KMS-11 (cell line): ENCODE results near the gene THAP4.

ENCODE experiments used
- H2AFZ ChIP-seq: fragments of 200-600 bp; sonication (generic); 2 replicates; pipeline ENCODE4 v1.6.1; 2016; ENCODE audit warnings: antibody characterized with exemption, mixed run types, low read depth
- H3K27ac ChIP-seq: fragments of 200-600 bp; sonication (generic); 2 replicates; pipeline ENCODE4 v1.6.1; 2016; ENCODE audit warnings: mild to moderate bottlenecking, mixed run types
- H3K27me3 ChIP-seq: fragments of 200-600 bp; sonication (generic); 2 replicates; pipeline ENCODE4 v1.6.1; 2017; ENCODE audit warnings: mild to moderate bottlenecking, low read depth, mixed run types, moderate library complexity; ENCODE audit not compliant: insufficient read depth
- H3K36me3 ChIP-seq: fragments of 200-600 bp; sonication (generic); 2 replicates; pipeline ENCODE4 v1.6.1; 2017; ENCODE audit warnings: mild to moderate bottlenecking, mixed run types; ENCODE audit not compliant: insufficient read depth
- H3K4me1 ChIP-seq: fragments of 200-600 bp; sonication (generic); 2 replicates; pipeline ENCODE4 v1.6.1; 2016; ENCODE audit warnings: mild to moderate bottlenecking, low read depth, mixed run types; ENCODE audit not compliant: poor library complexity, severe bottlenecking
- H3K4me2 ChIP-seq: fragments of 200-600 bp; sonication (generic); 2 replicates; pipeline ENCODE4 v1.7.0; 2016; ENCODE audit warnings: mild to moderate bottlenecking, mixed run types
- H3K4me3 ChIP-seq: fragments of 200-600 bp; sonication (generic); IDR thresholded peaks from 2 replicates; pipeline ENCODE4 v1.6.1; 2017; ENCODE audit warnings: low read depth, low read length, mixed read lengths; ENCODE audit not compliant: insufficient read depth
- H3K79me2 ChIP-seq: fragments of 200-600 bp; sonication (generic); 2 replicates; pipeline ENCODE4 v1.6.1; 2016; ENCODE audit warnings: low read depth, mixed run types; ENCODE audit not compliant: insufficient read depth
- H3K9ac ChIP-seq: fragments of 200-600 bp; sonication (generic); 2 replicates; pipeline ENCODE4 v1.6.1; 2016; ENCODE audit warnings: mild to moderate bottlenecking, mixed run types
- H4K20me1 ChIP-seq: fragments of 200-600 bp; sonication (generic); 2 replicates; pipeline ENCODE4 v1.6.1; 2016; ENCODE audit warnings: mild to moderate bottlenecking, mixed run types; ENCODE audit not compliant: insufficient read depth
- CTCF ChIP-seq: fragments of 200-600 bp; sonication (generic); conservative IDR thresholded peaks from 2 replicates; pipeline ENCODE4 v1.6.1; 2017; ENCODE audit warnings: low read depth, mild to moderate bottlenecking, antibody characterized with exemption, low read length, moderate library complexity, mixed read lengths

The THAP4 gene

GRCh38 chr2:241584436-241584835 is 52.5 kb downstream of the THAP4 start:
- no peak overlapping the region for H3K4me2 ChIP-seq
- no peak overlapping the region for H3K9ac ChIP-seq

GRCh38 chr2:241582806-241583205 is 54.2 kb downstream of the THAP4 start:
- Histone ChIP-seq H3K4me3 (no peak overlapping the region), H4K20me1 (no peaks in the 10 kb centered on the region), H3K27me3 (no peaks in the 10 kb centered on the region), H3K27ac (no peak overlapping the region), H2AFZ (no peak overlapping the region), H3K79me2 (no peaks in the 10 kb centered on the region), H3K4me1 (no peaks in the 10 kb centered on the region), H3K4me2 (no peak overlapping the region), H3K36me3 (no peaks in the 10 kb centered on the region), H3K9ac (no peak overlapping the region)
- no peak for TF ChIP-seq CTCF

More at GRCh38 chr2:241584436-241584835, 52.5 kb downstream of the THAP4 start:
- H3K79me2 ChIP-seq, result no peaks in the 10 kb centered on the region
- H3K27ac ChIP-seq, result no peak overlapping the region
- H3K36me3 ChIP-seq, result no peaks in the 10 kb centered on the region
- no peak for TF ChIP-seq CTCF
- no peaks in the 10 kb centered on the region for H4K20me1 ChIP-seq
- H3K4me1 ChIP-seq, result no peaks in the 10 kb centered on the region
- no peak overlapping the region for H3K4me3 ChIP-seq
- H2AFZ ChIP-seq, result no peak overlapping the region
- H3K27me3 ChIP-seq, result no peaks in the 10 kb centered on the region

GRCh38 chr2:241582328-241582727 is 54.6 kb downstream of the THAP4 start:
- Histone ChIP-seq H3K79me2 (no peaks in the 10 kb centered on the region), H3K36me3 (no peaks in the 10 kb centered on the region), H3K9ac (no peak overlapping the region), H3K4me3 (no peak overlapping the region), H4K20me1 (no peaks in the 10 kb centered on the region), H3K4me2 (no peak overlapping the region), H2AFZ (no peak overlapping the region), H3K27me3 (no peaks in the 10 kb centered on the region), H3K4me1 (no peaks in the 10 kb centered on the region), H3K27ac (no peak overlapping the region)
- TF ChIP-seq CTCF, result no peak

- Histone ChIP-seq H3K4me2 (no peak overlapping the region), H3K4me1 (no peaks in the 10 kb centered on the region), H2AFZ (no peak overlapping the region), H3K36me3 (no peaks in the 10 kb centered on the region), H3K27me3 (no peaks in the 10 kb centered on the region), H3K79me2 (no peaks in the 10 kb centered on the region), H3K27ac (no peak overlapping the region), H3K4me3 (no peak overlapping the region), H4K20me1 (no peaks in the 10 kb centered on the region), H3K9ac (no peak overlapping the region)
- no peak for TF ChIP-seq CTCF
These were observed 57.7 kb downstream of the THAP4 start for GRCh38 chr2:241579281-241579680.
